Fibroblast of pulmonary artery (primary cell): ENCODE data around the gene KIF25.

Experiments used
- DNase-seq: peaks from one replicate; pipeline ENCODE4 v3.0.0-alpha.2; 2010; ENCODE audit warnings: low read depth
- H3K4me3 ChIP-seq: replicated peaks from 2 replicates; pipeline ENCODE4 v1.5.1; 2011; ENCODE audit warnings: low read depth, mild to moderate bottlenecking, control low read depth, low read length, moderate library complexity
- TF ChIP-seq, protein P1 (sequence below): IDR thresholded peaks from 2 replicates; pipeline ENCODE4 v1.5.1; 2011; ENCODE audit warnings: mild to moderate bottlenecking, control low read depth, low read length, inconsistent platforms; ENCODE audit errors: missing control alignments

The KIF25 gene

DNA sequence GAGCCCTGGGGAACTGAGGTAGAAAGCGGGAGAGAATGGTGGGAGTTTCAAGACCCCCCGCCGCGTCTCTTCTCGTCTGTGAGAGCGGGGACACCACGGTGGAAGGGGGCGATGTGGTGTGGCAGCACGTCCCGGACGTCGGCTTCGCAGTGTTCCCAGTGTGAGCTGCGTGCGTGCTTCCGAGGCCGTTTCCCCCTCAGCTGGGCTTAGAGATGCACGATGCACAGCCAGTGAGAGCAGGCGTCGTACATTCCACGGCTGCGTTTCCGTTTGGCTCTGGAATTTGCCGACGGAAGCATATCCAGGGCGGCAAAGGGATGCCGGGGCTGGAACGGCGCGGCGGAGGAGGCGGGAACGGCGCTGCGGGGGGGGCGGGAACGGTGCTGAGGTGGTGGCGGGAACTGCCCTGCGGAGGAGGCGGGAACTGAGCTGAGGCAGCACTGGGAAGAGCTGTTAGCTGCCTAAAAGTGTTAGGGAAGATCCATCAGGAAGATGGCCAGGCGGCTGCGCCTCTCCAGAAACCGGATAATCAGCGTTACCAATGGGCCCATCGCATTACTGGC lies 37.7 kb downstream of the KIF25 start:
- peak; percentile 89 for DNase-seq
- TF ChIP-seq, protein P1, sequence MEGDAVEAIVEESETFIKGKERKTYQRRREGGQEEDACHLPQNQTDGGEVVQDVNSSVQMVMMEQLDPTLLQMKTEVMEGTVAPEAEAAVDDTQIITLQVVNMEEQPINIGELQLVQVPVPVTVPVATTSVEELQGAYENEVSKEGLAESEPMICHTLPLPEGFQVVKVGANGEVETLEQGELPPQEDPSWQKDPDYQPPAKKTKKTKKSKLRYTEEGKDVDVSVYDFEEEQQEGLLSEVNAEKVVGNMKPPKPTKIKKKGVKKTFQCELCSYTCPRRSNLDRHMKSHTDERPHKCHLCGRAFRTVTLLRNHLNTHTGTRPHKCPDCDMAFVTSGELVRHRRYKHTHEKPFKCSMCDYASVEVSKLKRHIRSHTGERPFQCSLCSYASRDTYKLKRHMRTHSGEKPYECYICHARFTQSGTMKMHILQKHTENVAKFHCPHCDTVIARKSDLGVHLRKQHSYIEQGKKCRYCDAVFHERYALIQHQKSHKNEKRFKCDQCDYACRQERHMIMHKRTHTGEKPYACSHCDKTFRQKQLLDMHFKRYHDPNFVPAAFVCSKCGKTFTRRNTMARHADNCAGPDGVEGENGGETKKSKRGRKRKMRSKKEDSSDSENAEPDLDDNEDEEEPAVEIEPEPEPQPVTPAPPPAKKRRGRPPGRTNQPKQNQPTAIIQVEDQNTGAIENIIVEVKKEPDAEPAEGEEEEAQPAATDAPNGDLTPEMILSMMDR = no peak
- peak overlapping the region; percentile 54 for H3K4me3 ChIP-seq

DNA sequence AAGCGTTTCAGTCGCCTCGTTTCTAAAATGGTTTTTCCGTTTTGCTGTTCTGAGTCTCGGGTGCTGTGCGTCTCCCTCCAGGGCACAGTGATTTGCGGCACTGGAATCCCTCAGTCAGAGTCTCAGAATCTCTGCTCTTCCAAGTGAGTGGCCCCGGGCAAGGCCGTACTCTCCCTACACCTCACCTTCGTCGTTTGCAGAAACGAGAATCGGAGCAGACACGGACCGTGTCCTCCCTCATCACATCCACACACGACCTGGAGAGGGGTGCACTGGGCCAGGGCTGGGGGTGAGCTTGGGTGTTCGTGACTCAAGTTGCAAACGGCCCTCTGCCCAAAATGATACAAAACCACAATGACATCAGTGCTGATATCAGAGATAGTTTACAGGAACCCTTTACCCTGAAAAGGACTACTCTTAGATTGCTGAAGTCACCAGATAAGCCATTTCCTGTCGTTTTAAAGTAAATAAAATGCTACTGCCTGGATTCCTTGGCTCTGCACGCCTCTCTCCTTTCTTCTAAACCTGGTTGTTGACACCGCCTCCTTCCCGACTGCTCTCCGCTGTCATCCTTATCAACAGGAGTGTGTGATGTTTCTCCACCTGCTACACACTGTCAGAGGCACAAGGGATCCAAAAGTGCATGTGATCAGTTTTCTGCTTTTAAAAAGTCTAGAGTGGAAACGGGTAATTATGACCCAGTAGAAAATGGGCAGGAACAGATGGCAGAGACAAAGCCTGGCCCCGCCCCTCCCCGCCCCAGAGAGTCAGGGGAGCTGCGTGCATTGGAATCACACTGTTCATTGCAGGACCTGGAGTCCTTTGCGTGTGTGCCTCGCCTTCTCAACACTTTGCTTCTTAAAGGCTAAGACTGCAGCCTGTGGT lies 38.4 kb downstream of the KIF25 start:
- DNase-seq = peak; percentile 81
- TF ChIP-seq, protein P1 = no peak
- peak overlapping the region; percentile 54 for H3K4me3 ChIP-seq

DNA sequence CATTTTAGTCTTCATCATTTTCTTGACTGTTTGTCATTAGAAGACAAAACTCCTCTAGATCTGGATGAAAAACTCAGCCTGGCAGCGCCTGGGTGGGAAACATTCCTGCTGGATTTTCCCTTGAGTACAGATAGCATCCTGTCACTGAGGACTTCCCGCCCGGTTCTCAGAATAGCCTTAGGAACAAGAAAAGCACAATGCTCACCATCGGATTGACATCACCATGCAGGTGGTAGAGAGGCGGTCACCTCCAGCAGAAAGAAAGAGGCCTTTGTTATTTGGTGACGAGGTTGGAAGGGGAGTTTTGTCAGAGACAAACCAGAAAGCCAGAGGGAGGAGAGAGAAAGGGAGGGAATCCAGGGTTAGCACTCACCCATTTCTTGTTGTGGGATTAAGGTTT lies 39.8 kb downstream of the KIF25 start:
- DNase-seq = no peak
- H3K4me3 ChIP-seq = no peak overlapping the region
- TF ChIP-seq, protein P1 = no peak

DNA sequence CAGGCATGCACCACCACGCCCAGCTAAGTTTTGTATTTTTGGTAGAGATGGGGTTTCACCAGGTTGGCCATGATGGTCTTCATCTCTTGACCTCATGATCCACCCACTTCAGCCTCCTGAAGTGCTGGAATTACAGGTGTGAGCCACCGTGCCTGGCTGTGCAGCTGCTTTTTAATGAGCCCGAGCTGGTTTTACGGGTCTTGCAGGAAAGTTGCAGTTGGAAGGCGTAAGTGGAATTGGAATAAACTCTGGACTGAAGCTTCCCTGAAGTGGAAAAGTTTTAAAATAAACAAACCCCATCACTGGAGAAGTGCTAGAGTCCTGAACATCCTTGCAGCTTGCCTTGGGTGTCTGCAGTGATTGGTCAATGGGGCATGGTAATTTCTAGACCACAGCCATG lies 40.4 kb downstream of the KIF25 start:
- TF ChIP-seq, protein P1 = no peak
- no peak overlapping the region for H3K4me3 ChIP-seq
- no peak for DNase-seq

DNA sequence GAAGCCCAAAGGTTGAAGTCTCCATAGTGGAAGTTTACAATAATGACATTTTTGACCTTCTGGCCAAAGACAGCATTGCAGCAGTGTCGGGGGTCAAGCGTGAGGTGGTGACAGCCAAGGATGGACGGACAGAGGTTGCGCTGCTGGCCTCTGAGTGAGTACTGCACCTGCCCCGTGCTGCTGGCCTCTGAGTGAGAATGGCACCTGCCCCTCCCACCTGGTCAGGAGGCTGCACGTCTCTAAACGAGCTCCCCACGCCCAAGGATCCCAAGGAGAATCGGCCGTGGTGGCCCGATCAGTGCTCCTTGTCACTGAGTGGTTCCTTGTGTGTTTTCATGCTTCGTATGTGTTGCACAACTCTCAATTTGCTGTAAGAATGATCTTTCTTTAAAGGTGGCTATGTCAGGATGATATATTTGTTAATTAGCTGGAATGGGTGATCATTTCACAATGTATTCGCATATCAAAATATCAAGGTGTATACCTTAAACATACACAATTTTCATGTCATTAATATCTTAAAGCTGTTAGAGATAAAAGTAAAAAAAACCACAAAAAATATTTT lies 41.2 kb downstream of the KIF25 start:
- DNase-seq = no peak
- TF ChIP-seq, protein P1 = no peak
- H3K4me3 ChIP-seq = no peak overlapping the region

DNA sequence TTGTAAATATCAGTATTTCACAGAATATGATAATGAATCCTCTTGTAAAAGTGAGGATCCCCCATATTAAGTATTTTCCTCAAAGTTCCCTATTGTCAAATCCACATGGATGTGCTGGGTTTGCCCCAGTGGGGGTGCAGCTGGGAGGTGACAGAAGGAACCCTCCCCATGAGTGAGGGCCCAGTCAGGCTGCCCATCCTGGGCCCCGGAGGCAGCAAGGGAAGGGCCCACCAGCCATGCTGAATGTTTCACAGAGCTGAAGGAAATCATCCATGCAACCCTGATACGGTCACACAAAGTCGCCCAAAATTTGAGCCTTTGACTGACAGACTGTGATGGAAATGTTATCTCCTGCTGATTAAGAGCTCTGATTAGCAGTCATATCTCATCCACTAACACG lies 41.8 kb downstream of the KIF25 start:
- DNase-seq = no peak
- no peak overlapping the region for H3K4me3 ChIP-seq
- TF ChIP-seq, protein P1 = no peak
